HCT116 (cell line): ENCODE data around the gene SH2B2. TPM values are rescaled to one million over a fixed set of nuclear protein-coding genes. Genes with fewer than 3 reads are reported as not detected.

Experiments
- ATAC-seq: fragments of 200-7000 bp; cut with Tn5 transposase; 2 replicates; pipeline ENCODE4 v1.9.1; 2020; ENCODE audit warnings: mild to moderate bottlenecking, moderate library complexity
- BruUV-seq: library from RNA; stranded (reverse); fragments of 400-500 nt; replicated peaks from 2 replicates; lab custom pipeline; 2021; lab: Mats Ljungman, UMichigan
- CTCF ChIA-PET: fragments of 300-600 bp; sonication (Branson Sonifier 250); formaldehyde crosslinking; loops from one replicate; lab custom pipeline; 2021; ENCODE audit warnings: antibody characterized with exemption; lab: Charles Lee
- POLR2A ChIA-PET: fragments of 300-600, 350-600 bp; sonication (Branson Sonifier 250); formaldehyde crosslinking; loops from one replicate; lab custom pipeline; 2021; ENCODE audit warnings: antibody characterized with exemption; lab: Charles Lee
- RAD21 ChIA-PET, 2 experiments: fragments of 300-600 bp; sonication (Branson Sonifier 250); formaldehyde crosslinking; loops; one replicate each; lab custom pipeline; 2023; ENCODE audit warnings: low total read pairs in 2 of 2; ENCODE audit not compliant: uncharacterized antibody in 2 of 2, unreplicated experiment in 2 of 2, low non-redundant PET in 1 of 2; lab: Charles Lee
- DNase-seq: peaks from one replicate; pipeline ENCODE4 v3.0.0-alpha.2; 2010; ENCODE audit warnings: low read depth, low spot score
- H2AFZ ChIP-seq: fragments of 200-600 bp; shearing (Covaris generic), sonication (generic); 2 replicates; pipeline ENCODE4 v1.6.1; 2017; ENCODE audit warnings: low read depth, mixed run types, mixed read lengths, antibody characterized with exemption, low read length; ENCODE audit not compliant: poor library complexity, severe bottlenecking
- H3K27ac ChIP-seq: 2 replicates; pipeline ENCODE4 v1.5.1; 2012; ENCODE audit warnings: low read depth, low read length
- H3K27me3 ChIP-seq: fragments of 200-600 bp; sonication (generic); 2 replicates; pipeline ENCODE4 v1.6.1; 2016; ENCODE audit warnings: mixed run types, low read length, mixed read lengths; ENCODE audit not compliant: insufficient read depth
- H3K36me3 ChIP-seq, 2 experiments: fragments of 200-500 bp in 1 of 2; fragments of 200-600 bp in 1 of 2; sonication (Bioruptor generic) in 1 of 2; sonication (generic) in 1 of 2; 2 replicates each; pipeline versions ENCODE4 v1.5.1 to v1.6.1; 2014 to 2016; ENCODE audit warnings: low read length in 2 of 2, inconsistent platforms in 1 of 2, mixed read lengths in 1 of 2, mixed run types in 1 of 2; ENCODE audit not compliant: insufficient read depth in 2 of 2, control insufficient read depth in 1 of 2
- H3K4me1 ChIP-seq, 2 experiments: fragments of 200-600 bp in 1 of 2; sonication (generic) in 1 of 2; 2 replicates each; pipeline versions ENCODE4 v1.5.1 to v1.6.1; 2012 to 2017; ENCODE audit warnings: low read length in 2 of 2, inconsistent platforms in 1 of 2, mild to moderate bottlenecking in 1 of 2, mixed read lengths in 1 of 2, mixed run types in 1 of 2, moderate library complexity in 1 of 2; ENCODE audit not compliant: insufficient read depth in 2 of 2, control insufficient read depth in 1 of 2
- H3K4me2 ChIP-seq: fragments of 200-600 bp; sonication (generic); 2 replicates; pipeline ENCODE4 v1.6.1; 2017; ENCODE audit warnings: mixed run types, low read length, mixed read lengths
- H3K4me3 ChIP-seq, 2 experiments: fragments of 200-600 bp in 1 of 2; sonication (generic) in 1 of 2; replicated peaks in 1 of 2; 2 replicates each; pipeline ENCODE4 v1.5.1; 2011 to 2016; ENCODE audit warnings: low read length in 2 of 2, control low read depth in 1 of 2, low read depth in 1 of 2, mild to moderate bottlenecking in 1 of 2, mixed read lengths in 1 of 2, mixed run types in 1 of 2
- H3K79me2 ChIP-seq: fragments of 200-600 bp; sonication (generic); 2 replicates; pipeline ENCODE4 v1.6.1; 2017; ENCODE audit warnings: mild to moderate bottlenecking, mixed run types, low read length, moderate library complexity, mixed read lengths; ENCODE audit not compliant: insufficient read depth
- H3K9ac ChIP-seq: fragments of 200-600 bp; sonication (generic); 2 replicates; pipeline ENCODE4 v1.6.1; 2016; ENCODE audit warnings: low read length, mixed read lengths
- H3K9me2 ChIP-seq: fragments of 200-600 bp; sonication (generic), shearing (Covaris generic); 2 replicates; pipeline ENCODE4 v1.6.1; 2017; ENCODE audit warnings: mixed run types, mild to moderate bottlenecking, moderate library complexity; ENCODE audit not compliant: insufficient read depth
- H3K9me3 ChIP-seq, 2 experiments: fragments of 200-500 bp in 1 of 2; fragments of 200-600 bp in 1 of 2; sonication (Bioruptor generic) in 1 of 2; sonication (generic) in 1 of 2; 2 replicates each; pipeline ENCODE4 v1.6.1; 2014 to 2017; ENCODE audit warnings: low read length in 2 of 2, mixed read lengths in 2 of 2, inconsistent platforms in 1 of 2, low read depth in 1 of 2, mild to moderate bottlenecking in 1 of 2, mixed run types in 1 of 2, moderate library complexity in 1 of 2; ENCODE audit not compliant: control insufficient read depth in 1 of 2, insufficient read depth in 1 of 2
- H4K20me1 ChIP-seq: fragments of 200-600 bp; sonication (generic), shearing (Covaris generic); 2 replicates; pipeline ENCODE4 v1.6.1; 2017; ENCODE audit warnings: mixed run types, mild to moderate bottlenecking, moderate library complexity; ENCODE audit not compliant: insufficient read depth
- CBX3 ChIP-seq: IDR thresholded peaks from 2 replicates; pipeline ENCODE4 v1.6.1; 2012; ENCODE audit warnings: low read depth
- CEBPB ChIP-seq: IDR thresholded peaks from 2 replicates; pipeline ENCODE4 v1.6.1; 2012; ENCODE audit warnings: low read depth
- CTCF ChIP-seq, 3 experiments: fragments of 200-600 bp in 1 of 3; sonication (generic) in 1 of 3; IDR thresholded peaks in 2 of 3; conservative IDR thresholded peaks in 1 of 3; 2 replicates each; pipeline ENCODE4 v1.5.1; 2012 to 2017; ENCODE audit warnings: low read depth in 2 of 3, low read length in 2 of 3, antibody characterized with exemption in 1 of 3, borderline replicate concordance in 1 of 3, control low read depth in 1 of 3, mild to moderate bottlenecking in 1 of 3, mixed read lengths in 1 of 3, mixed run types in 1 of 3, moderate library complexity in 1 of 3; ENCODE audit not compliant: insufficient read depth in 1 of 3
- EGR1 ChIP-seq: IDR thresholded peaks from 2 replicates; pipeline ENCODE4 v1.6.1; 2012; ENCODE audit warnings: low read depth
- EZH2 ChIP-seq: fragments of 200-600 bp; sonication (generic); IDR thresholded peaks from 2 replicates; pipeline ENCODE4 v1.6.1; 2017; ENCODE audit warnings: antibody characterized with exemption, mixed run types
- EZH2phosphoT487 ChIP-seq: fragments of 200-600 bp; IDR thresholded peaks from 2 replicates; pipeline ENCODE4 v1.6.1; 2018; ENCODE audit warnings: antibody characterized with exemption, borderline replicate concordance
- JUND ChIP-seq: IDR thresholded peaks from 2 replicates; pipeline ENCODE4 v1.6.1; 2012
- MAX ChIP-seq: IDR thresholded peaks from 2 replicates; pipeline ENCODE4 v1.6.1; 2012
- POLR2AphosphoS5 ChIP-seq: IDR thresholded peaks from 2 replicates; pipeline ENCODE4 v1.6.1; 2011; ENCODE audit warnings: mild to moderate bottlenecking, low read depth, low read length, moderate library complexity
- SP1 ChIP-seq: IDR thresholded peaks from 2 replicates; pipeline ENCODE4 v1.6.1; 2012; ENCODE audit warnings: low read depth
- SRF ChIP-seq: IDR thresholded peaks from 2 replicates; pipeline ENCODE4 v1.6.1; 2012; ENCODE audit warnings: low read depth
- YY1 ChIP-seq: IDR thresholded peaks from 2 replicates; pipeline ENCODE4 v1.6.1; 2011; ENCODE audit warnings: low read length, low read depth, moderate library complexity, mild to moderate bottlenecking; ENCODE audit not compliant: insufficient replicate concordance; ENCODE audit errors: extremely low read depth
- intact Hi-C: fragments of 100-400 bp; cut with micrococcal nuclease; formaldehyde crosslinking; loops from 2 replicates; pipeline ENCODE4 v1.10.0; 2022
- total RNA-seq: library from RNA; stranded (reverse); gene quantifications from one replicate; pipeline ENCODE4 v1.2.1, GENCODE V29; 2021; ENCODE audit not compliant: unreplicated experiment
- TF ChIP-seq, protein P1 (sequence below): IDR thresholded peaks from 2 replicates; pipeline ENCODE4 v1.6.1; 2012
- TF ChIP-seq, protein P2 (sequence below): IDR thresholded peaks from 2 replicates; pipeline ENCODE4 v1.6.1; 2011; ENCODE audit warnings: mild to moderate bottlenecking, low read length, moderate library complexity; ENCODE audit not compliant: insufficient replicate concordance; ENCODE audit errors: extremely low read depth

Gene SH2B2
- total RNA-seq, 1 experiment from 2014 or later: 11.8 TPM

- H3K9ac ChIP-seq: no peak overlapping the region
- TF ChIP-seq CEBPB (no peak), SRF (no peak)
- TF ChIP-seq, all 23 proteins: peak for 0
- no peaks in the 10 kb centered on the region for H3K9me3 ChIP-seq
- POLR2A ChIA-PET: no interaction called here
- H3K4me3 ChIP-seq: no peak overlapping the region
- H3K27me3 ChIP-seq: no peaks in the 10 kb centered on the region
- no TSS peak for BruUV-seq
- H3K79me2 ChIP-seq: peaks cover 6% of the 10 kb centered on the region; the same call in 1 of the 2 replicates
- CTCF ChIA-PET: no interaction called here
- no peaks in the 10 kb centered on the region for H4K20me1 ChIP-seq
- no peak overlapping the region for H3K27ac ChIP-seq
- no peaks in the 10 kb centered on the region for H3K9me2 ChIP-seq
- peaks cover 15 to 26% of the 10 kb centered on the region in 2 experiments for H3K4me1 ChIP-seq
- DNase-seq (no peak), ATAC-seq (no peak)
- H2AFZ ChIP-seq: no peak overlapping the region
- H3K36me3 ChIP-seq: no peaks in the 10 kb centered on the region
- RAD21 ChIA-PET: no interaction called here
- intact Hi-C loops: no loop called here
- no peak overlapping the region; the same call in 1 of the 2 replicates for H3K4me2 ChIP-seq
These were observed 2.4 kb downstream of the SH2B2 start for GRCh38 chr7:102289057-102289456.

- Histone ChIP-seq H3K4me2 (no peak overlapping the region), H3K36me3 (no peaks in the 10 kb centered on the region), H2AFZ (no peak overlapping the region), H3K9me3 (no peaks in the 10 kb centered on the region), H3K9ac (no peak overlapping the region), H3K27ac (no peak overlapping the region), H3K27me3 (no peaks in the 10 kb centered on the region), H3K4me1 (peaks cover 10 to 20% of the 10 kb centered on the region in 2 experiments), H3K79me2 (peaks cover 6% of the 10 kb centered on the region; the same call in 1 of the 2 replicates), H3K9me2 (no peaks in the 10 kb centered on the region), H3K4me3 (no peak overlapping the region), H4K20me1 (no peaks in the 10 kb centered on the region)
- TF ChIP-seq EZH2 (no peak), MAX (no peak), EZH2phosphoT487 (no peak), JUND (no peak), CTCF (IDR thresholded peaks at IDR 0.05 in 2 of 3, conservative IDR thresholded peaks at IDR 0.05 in 1 of 3; ENCODE audit: borderline replicate concordance in 1 of 3, insufficient read depth in 1 of 3, low read depth in 2 of 3, low read length in 2 of 3) (no peak), SP1 (no peak), POLR2AphosphoS5 (no peak), EGR1 (no peak), CBX3 (no peak), YY1 (no peak)
- TF ChIP-seq, protein P1, sequence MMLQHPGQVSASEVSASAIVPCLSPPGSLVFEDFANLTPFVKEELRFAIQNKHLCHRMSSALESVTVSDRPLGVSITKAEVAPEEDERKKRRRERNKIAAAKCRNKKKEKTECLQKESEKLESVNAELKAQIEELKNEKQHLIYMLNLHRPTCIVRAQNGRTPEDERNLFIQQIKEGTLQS: no peak
- TF ChIP-seq, protein P2, sequence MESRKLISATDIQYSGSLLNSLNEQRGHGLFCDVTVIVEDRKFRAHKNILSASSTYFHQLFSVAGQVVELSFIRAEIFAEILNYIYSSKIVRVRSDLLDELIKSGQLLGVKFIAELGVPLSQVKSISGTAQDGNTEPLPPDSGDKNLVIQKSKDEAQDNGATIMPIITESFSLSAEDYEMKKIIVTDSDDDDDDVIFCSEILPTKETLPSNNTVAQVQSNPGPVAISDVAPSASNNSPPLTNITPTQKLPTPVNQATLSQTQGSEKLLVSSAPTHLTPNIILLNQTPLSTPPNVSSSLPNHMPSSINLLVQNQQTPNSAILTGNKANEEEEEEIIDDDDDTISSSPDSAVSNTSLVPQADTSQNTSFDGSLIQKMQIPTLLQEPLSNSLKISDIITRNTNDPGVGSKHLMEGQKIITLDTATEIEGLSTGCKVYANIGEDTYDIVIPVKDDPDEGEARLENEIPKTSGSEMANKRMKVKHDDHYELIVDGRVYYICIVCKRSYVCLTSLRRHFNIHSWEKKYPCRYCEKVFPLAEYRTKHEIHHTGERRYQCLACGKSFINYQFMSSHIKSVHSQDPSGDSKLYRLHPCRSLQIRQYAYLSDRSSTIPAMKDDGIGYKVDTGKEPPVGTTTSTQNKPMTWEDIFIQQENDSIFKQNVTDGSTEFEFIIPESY: no peak
- DNase-seq (no peak), ATAC-seq (no peak)
- intact Hi-C loops: no loop called here
- ChIA-PET POLR2A (no interaction called here), RAD21 (interaction anchor here in 1 of 2 experiments (0.9 kb wide), 1 partner anchor 86 kb away, joined by 7 read pairs; no protein-coding TSS in a partner anchor), CTCF (no interaction called here)
- BruUV-seq: no TSS peak
These were observed 4.6 kb downstream of the SH2B2 start for GRCh38 chr7:102291056-102291915.
